Natural killer cell (primary cell): ENCODE results near the gene CYP27B1. TPM values are rescaled to one million over a fixed set of nuclear protein-coding genes. Genes with fewer than 3 reads are reported as not detected.

Experiments
- ATAC-seq, 3 donors: fragments of 150-1000 bp in 2 of 3; fragments of 200-7000 bp in 1 of 3; cut with Tn5 transposase; 1 replicate in 1 of 3; 2 replicates in 2 of 3; pipeline ENCODE4 v1.10.0; 2021; ENCODE audit warnings: mild to moderate bottlenecking in 2 of 3, moderate library complexity in 2 of 3
- DNase-seq, 2 donors: peaks; one replicate each; pipeline versions ENCODE4 v3.0.0 to v3.0.0-alpha.2; 2013 to 2021; ENCODE audit warnings: mixed read lengths in 1 of 2
- H3K27ac ChIP-seq: one replicate; pipeline ENCODE4 v1.5.1; 2013; ENCODE audit warnings: mild to moderate bottlenecking, low read length
- H3K27me3 ChIP-seq: one replicate; pipeline ENCODE4 v1.6.1; 2013; ENCODE audit warnings: low read length; ENCODE audit not compliant: control insufficient read depth, insufficient read depth
- H3K36me3 ChIP-seq: one replicate; pipeline ENCODE4 v1.6.1; 2013; ENCODE audit warnings: low read length; ENCODE audit not compliant: control insufficient read depth, insufficient read depth
- H3K4me1 ChIP-seq: one replicate; pipeline ENCODE4 v1.6.1; 2013; ENCODE audit warnings: low read length; ENCODE audit not compliant: control insufficient read depth, insufficient read depth
- H3K4me3 ChIP-seq: one replicate; pipeline ENCODE4 v1.5.1; 2013; ENCODE audit warnings: low read length
- H3K9me3 ChIP-seq: one replicate; pipeline ENCODE4 v1.6.1; 2013; ENCODE audit warnings: low read length; ENCODE audit not compliant: control insufficient read depth, insufficient read depth
- H3K27ac Mint-ChIP-seq, 2 donors: one replicate each; pipeline ENCODE4 v1.8.0; 2022; ENCODE audit warnings: mild to moderate bottlenecking in 2 of 2, mixed read lengths in 2 of 2, moderate library complexity in 1 of 2
- H3K27me3 Mint-ChIP-seq, 2 donors: one replicate each; pipeline ENCODE4 v1.8.0; 2022; ENCODE audit warnings: low read depth in 2 of 2, mixed read lengths in 2 of 2
- H3K36me3 Mint-ChIP-seq: one replicate; pipeline ENCODE4 v1.8.0; 2022; ENCODE audit warnings: mixed read lengths
- H3K4me1 Mint-ChIP-seq, 2 donors: one replicate each; pipeline ENCODE4 v1.8.0; 2022; ENCODE audit warnings: mixed read lengths in 2 of 2
- H3K4me3 Mint-ChIP-seq: one replicate; pipeline ENCODE4 v1.8.0; 2022; ENCODE audit warnings: mild to moderate bottlenecking, moderate library complexity, mixed read lengths
- H3K9me3 Mint-ChIP-seq, 2 donors: one replicate each; pipeline ENCODE4 v1.8.0; 2022; ENCODE audit warnings: mixed read lengths in 2 of 2
- WGBS: methylation state at CpG from one replicate; pipeline ENCODE4 v1.1.7; 2013; ENCODE audit warnings: missing lambda C conversion rate; ENCODE audit not compliant: insufficient coverage; 5-methylcytosine and 5-hydroxymethylcytosine counted together
- intact Hi-C: fragments of 100-400 bp; cut with micrococcal nuclease; formaldehyde crosslinking; loops from one replicate; pipeline ENCODE4 v1.14.2; 2022
- total RNA-seq, 4 donors: library from RNA; stranded (reverse); fragments of 120-200 nt in 1 of 4; gene quantifications; one replicate each; pipeline versions ENCODE4 v1.2.3 to v1.2.4, GENCODE V29; 2013 to 2022
- TF ChIP-seq, protein P1 (sequence below): fragments of 200-600 bp; IDR thresholded peaks from one replicate; pipeline ENCODE4 v1.8.0; 2022; ENCODE audit warnings: antibody characterized with exemption

Gene CYP27B1
- total RNA-seq, 3 donors from 2014 or later (not counting 1 experiment from before 2014, with no cell fraction given): 1.1 to 1.7 (median 1.6) TPM

DNA sequence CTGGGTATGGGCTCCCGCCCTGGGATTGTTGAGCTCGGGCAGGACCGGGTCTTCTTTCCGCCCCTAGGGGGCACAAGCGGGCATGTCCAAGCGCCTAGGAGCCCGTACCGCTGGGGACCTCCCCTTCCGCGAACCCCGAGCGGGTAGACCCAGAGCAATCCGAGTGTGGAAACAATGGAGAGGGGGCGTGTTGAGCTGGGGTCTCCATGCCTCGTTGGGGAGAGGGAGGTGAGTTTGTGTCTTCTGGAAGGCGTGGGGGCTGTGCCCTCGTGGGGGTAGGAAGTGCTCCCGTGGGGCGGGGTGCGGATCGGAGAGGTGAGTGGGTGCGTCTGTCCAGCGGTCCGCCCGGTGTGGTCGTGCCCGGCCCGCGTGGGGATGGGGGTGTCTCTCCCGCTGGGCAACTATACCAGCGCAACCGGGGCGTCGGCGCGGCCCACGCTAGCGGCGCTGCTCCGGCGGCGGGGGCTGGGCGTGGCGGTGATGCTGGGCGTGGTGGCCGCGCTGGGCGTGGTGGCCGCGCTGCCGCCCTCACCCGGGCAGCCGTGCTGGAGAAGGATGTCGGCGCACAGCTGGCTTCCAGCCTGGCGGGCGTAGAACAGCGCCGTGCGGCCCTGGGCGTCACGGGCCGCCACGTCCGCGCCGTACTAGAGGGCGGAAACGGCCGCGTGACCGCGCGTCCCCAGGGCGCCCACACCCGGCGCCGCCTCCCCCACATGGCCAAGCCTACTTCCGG is 40.6 kb downstream of the CYP27B1 start:
- DNase-seq: peak; percentile 16 to 49
- H3K27ac Mint-ChIP-seq: peak overlapping the region; percentile 36 to 68

DNA sequence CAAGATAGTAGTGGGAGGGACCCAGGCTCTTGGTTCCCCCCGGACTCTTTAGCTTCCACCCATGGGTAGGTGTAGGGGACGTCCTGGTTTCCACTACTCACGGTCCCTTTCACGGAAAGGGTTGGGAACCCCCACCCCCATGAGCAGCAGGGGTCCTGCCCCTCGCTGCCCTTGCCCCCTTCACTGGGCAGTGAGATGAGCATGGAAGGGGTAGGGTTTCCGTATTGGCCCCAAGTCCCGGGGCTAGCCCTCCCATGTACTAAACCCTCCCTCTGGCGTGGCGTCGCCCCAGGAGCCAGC is 41.1 kb downstream of the CYP27B1 start:
- H3K4me3 ChIP-seq: no peak overlapping the region

More for the DNA sequence above, 40.6 kb downstream of the CYP27B1 start:
- ATAC-seq: peak; percentile 45 to 53 (median 52)
- WGBS: 97% methylated on average over 79 of the region's 79 CpGs
- Mint-ChIP-seq H3K4me3 (peak overlapping the region; percentile 81), H3K9me3 (no peaks in the 10 kb centered on the region), H3K4me1 (peaks cover 17 to 20% of the 10 kb centered on the region in 2 donors), H3K36me3 (no peaks in the 10 kb centered on the region), H3K27me3 (no peaks in the 10 kb centered on the region)
- H3K4me3 ChIP-seq: no peak overlapping the region
- H3K27ac ChIP-seq: no peak overlapping the region
- peaks cover 53% of the 10 kb centered on the region for H3K36me3 ChIP-seq
- TF ChIP-seq, protein P1, sequence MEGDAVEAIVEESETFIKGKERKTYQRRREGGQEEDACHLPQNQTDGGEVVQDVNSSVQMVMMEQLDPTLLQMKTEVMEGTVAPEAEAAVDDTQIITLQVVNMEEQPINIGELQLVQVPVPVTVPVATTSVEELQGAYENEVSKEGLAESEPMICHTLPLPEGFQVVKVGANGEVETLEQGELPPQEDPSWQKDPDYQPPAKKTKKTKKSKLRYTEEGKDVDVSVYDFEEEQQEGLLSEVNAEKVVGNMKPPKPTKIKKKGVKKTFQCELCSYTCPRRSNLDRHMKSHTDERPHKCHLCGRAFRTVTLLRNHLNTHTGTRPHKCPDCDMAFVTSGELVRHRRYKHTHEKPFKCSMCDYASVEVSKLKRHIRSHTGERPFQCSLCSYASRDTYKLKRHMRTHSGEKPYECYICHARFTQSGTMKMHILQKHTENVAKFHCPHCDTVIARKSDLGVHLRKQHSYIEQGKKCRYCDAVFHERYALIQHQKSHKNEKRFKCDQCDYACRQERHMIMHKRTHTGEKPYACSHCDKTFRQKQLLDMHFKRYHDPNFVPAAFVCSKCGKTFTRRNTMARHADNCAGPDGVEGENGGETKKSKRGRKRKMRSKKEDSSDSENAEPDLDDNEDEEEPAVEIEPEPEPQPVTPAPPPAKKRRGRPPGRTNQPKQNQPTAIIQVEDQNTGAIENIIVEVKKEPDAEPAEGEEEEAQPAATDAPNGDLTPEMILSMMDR: no peak
- intact Hi-C loops: no loop called here
- no peaks in the 10 kb centered on the region for H3K9me3 ChIP-seq
- peaks cover 6% of the 10 kb centered on the region for H3K4me1 ChIP-seq
- H3K27me3 ChIP-seq: no peaks in the 10 kb centered on the region

DNA sequence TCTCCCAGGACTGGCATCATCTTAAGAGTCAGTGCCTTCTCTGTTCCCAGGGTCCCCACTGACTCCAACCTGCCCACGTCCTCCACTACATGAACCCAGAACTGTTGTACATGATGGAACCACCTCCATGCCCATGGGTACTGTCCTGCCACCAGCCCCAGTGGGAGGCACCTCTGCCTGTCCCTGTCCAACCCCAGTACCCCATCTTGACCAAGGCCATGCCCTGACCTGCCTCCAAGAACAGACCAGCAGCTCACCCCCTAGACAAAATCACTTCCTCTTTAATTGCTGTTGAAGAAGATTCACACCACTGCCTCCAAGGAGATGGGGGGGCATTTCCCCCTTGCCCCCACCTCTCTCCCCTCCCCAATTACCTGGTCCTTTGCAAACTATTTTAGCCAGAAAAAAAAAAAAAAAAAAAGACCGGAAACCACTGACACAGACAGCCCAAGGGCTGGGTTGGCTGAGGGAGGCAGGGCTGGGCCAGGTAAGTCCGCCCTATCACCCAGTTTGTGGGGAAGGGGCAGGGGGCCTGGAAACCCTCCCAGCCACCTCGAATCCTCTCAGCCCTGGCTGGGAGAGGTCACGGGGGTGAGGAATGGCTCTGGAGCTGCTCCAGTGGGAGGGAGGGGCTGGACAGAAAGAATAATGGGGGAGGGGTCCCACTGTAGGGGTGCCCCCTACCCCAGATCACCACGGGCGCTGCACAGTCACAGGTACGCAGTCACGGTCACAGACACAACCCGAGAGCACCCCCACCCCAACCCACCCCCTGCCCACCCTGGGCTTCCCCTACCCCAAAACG is 41.7 kb downstream of the CYP27B1 start:
- intact Hi-C loops: no loop called here
- Mint-ChIP-seq H3K27me3 (no peaks in the 10 kb centered on the region), H3K27ac (peak overlapping the region; percentile 68 to 74), H3K4me3 (no peak overlapping the region), H3K9me3 (no peaks in the 10 kb centered on the region), H3K36me3 (no peaks in the 10 kb centered on the region), H3K4me1 (peaks cover 17 to 19% of the 10 kb centered on the region in 2 donors)
- Histone ChIP-seq H3K4me3 (no peak overlapping the region), H3K27me3 (no peaks in the 10 kb centered on the region), H3K4me1 (peaks cover 6% of the 10 kb centered on the region), H3K36me3 (peaks cover 53% of the 10 kb centered on the region), H3K9me3 (no peaks in the 10 kb centered on the region), H3K27ac (no peak overlapping the region)
- TF ChIP-seq, protein P1: no peak
- ATAC-seq (peak in 1 of 3 donors; percentile 9), DNase-seq (peak in 1 of 2 donors; percentile 10)
- WGBS: 95% methylated on average over 6 of the region's 11 CpGs

More for the DNA sequence above, 41.1 kb downstream of the CYP27B1 start:
- Mint-ChIP-seq H3K27me3 (no peaks in the 10 kb centered on the region), H3K4me1 (peaks cover 17 to 19% of the 10 kb centered on the region in 2 donors), H3K9me3 (no peaks in the 10 kb centered on the region), H3K27ac (peak overlapping the region; percentile 36 to 68), H3K36me3 (no peaks in the 10 kb centered on the region), H3K4me3 (no peak overlapping the region)
- H3K27me3 ChIP-seq: no peaks in the 10 kb centered on the region
- no peak overlapping the region for H3K27ac ChIP-seq
- no peaks in the 10 kb centered on the region for H3K9me3 ChIP-seq
- ATAC-seq (no peak), DNase-seq (no peak)
- H3K36me3 ChIP-seq: peaks cover 53% of the 10 kb centered on the region
- intact Hi-C loops: no loop called here
- WGBS: 92% methylated on average over 7 of the region's 10 CpGs
- TF ChIP-seq, protein P1: no peak
- peaks cover 6% of the 10 kb centered on the region for H3K4me1 ChIP-seq
